ENCODE data around the gene CLDN20. TPM values are rescaled to one million over a fixed set of nuclear protein-coding genes. Genes with fewer than 3 reads are reported as not detected.

The CLDN20 gene
- total and polyA plus RNA-seq, 2 of the 8 experiments (the other 6 are each of a cell fraction or from before 2014, with no cell fraction given): not detected

DNA sequence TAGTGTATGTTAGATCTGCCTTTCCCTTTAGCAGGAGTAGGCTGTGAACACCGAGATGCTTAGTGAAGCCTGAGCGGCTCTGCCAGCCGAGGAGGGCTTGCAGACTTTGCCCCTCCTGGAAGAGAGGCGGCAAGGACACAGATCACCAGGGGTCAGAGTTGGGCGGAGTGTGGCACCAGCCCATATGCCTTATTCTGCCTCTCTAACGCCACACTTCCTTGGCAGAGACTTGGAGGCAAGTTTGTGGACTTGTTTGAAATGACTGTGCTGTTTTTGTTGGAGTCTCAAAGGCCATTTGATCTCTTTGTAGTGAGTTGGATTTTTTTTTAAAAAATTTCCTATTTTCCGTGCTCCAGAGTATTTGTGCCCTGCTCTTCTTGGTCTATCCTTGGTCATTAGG lies 44.5 kb upstream of the CLDN20 start (continued):
- no peak for TF ChIP-seq EZH2 (IDR thresholded peaks at IDR 0.05; ENCODE audit: low read depth, low read length, severe bottlenecking)

Data from H1 (cell line).